NOMO-1 treated with DMSO at 0.1 percent for 48 hours (cell line): Measurements from ENCODE around the gene PSMB2.
"Not testable (repeated sequence)": the region's sequence is repeated elsewhere in the genome, so short reads cannot be mapped to it uniquely, and the experiment has no call there.

Experiments
- DNase-seq: peaks from one replicate; lab custom pipeline; 2025; ENCODE audit not compliant: unreplicated experiment; lab: John Stamatoyannopoulos, UW

Gene PSMB2

GRCh38 chr1:35594005-35594760 lies 47.1 kb downstream of the PSMB2 start:
- DNase-seq = no peak

GRCh38 chr1:35592991-35593769 lies 48.1 kb downstream of the PSMB2 start:
- DNase-seq = peak; percentile 14

GRCh38 chr1:35591211-35591610 lies 50.1 kb downstream of the PSMB2 start:
- no peak for DNase-seq

- DNase-seq = no peak
Measured at GRCh38 chr1:35590476-35591040, 50.8 kb downstream of the PSMB2 start.

- DNase-seq = no peak
Measured at GRCh38 chr1:35589516-35590427, 51.6 kb downstream of the PSMB2 start.

- DNase-seq = no peak
Measured at GRCh38 chr1:35588197-35588910, 53.0 kb downstream of the PSMB2 start.

- no peak for DNase-seq
Measured at GRCh38 chr1:35587736-35588135, 53.6 kb downstream of the PSMB2 start.

GRCh38 chr1:35586808-35587207 lies 54.5 kb downstream of the PSMB2 start:
- DNase-seq = no peak

- not testable (repeated sequence) for DNase-seq
Measured at GRCh38 chr1:35585805-35586204, 55.5 kb downstream of the PSMB2 start.

GRCh38 chr1:35585281-35585680 lies 56.0 kb downstream of the PSMB2 start:
- DNase-seq = no peak

- not testable (repeated sequence) for DNase-seq
Measured at GRCh38 chr1:35581621-35582020, 59.7 kb downstream of the PSMB2 start.

GRCh38 chr1:35580949-35581388 lies 60.4 kb downstream of the PSMB2 start:
- no peak for DNase-seq

- peak; percentile 61 for DNase-seq
Measured at GRCh38 chr1:35577071-35577998, 64.0 kb downstream of the PSMB2 start.

- not testable (repeated sequence) for DNase-seq
Measured at GRCh38 chr1:35576766-35577070, 64.6 kb downstream of the PSMB2 start.

- DNase-seq = no peak
Measured at GRCh38 chr1:35576061-35576765, 65.1 kb downstream of the PSMB2 start.

GRCh38 chr1:35575416-35575958 lies 65.8 kb downstream of the PSMB2 start:
- DNase-seq = no peak

GRCh38 chr1:35574655-35575415 lies 66.5 kb downstream of the PSMB2 start:
- no peak for DNase-seq
